GM21529 (cell line): ENCODE results near the gene CXCR4.
A peak's percentile ranks its signal among the peaks of the same experiment; 100 is the strongest.
"Not testable (repeated sequence)": the region's sequence is repeated elsewhere in the genome, so short reads cannot be mapped to it uniquely, and the experiment has no call there.

Source experiments
- ATAC-seq: cut with Tn5 transposase; IDR thresholded peaks from one replicate; pipeline ENCODE4 v1.9.1; 2021; ENCODE audit not compliant: unreplicated experiment

The CXCR4 gene

GRCh38 chr2:136077107-136077506, 40.8 kb downstream of the CXCR4 start:
- no peak for ATAC-seq

- ATAC-seq: no peak
Observed at GRCh38 chr2:136075476-136075875, 42.5 kb downstream of the CXCR4 start.

- ATAC-seq: no peak
Observed at GRCh38 chr2:136072621-136073020, 45.3 kb downstream of the CXCR4 start.

- not testable (repeated sequence) for ATAC-seq
Observed at GRCh38 chr2:136071887-136072286, 46.1 kb downstream of the CXCR4 start.

- no peak for ATAC-seq
Observed at GRCh38 chr2:136070913-136071312, 47.0 kb downstream of the CXCR4 start.

GRCh38 chr2:136069773-136070172, 48.2 kb downstream of the CXCR4 start:
- ATAC-seq: no peak

- no peak for ATAC-seq
Observed at GRCh38 chr2:136068581-136069227, 49.2 kb downstream of the CXCR4 start.

- no peak for ATAC-seq
Observed at GRCh38 chr2:136067897-136068580, 49.9 kb downstream of the CXCR4 start.

GRCh38 chr2:136067459-136067858, 50.5 kb downstream of the CXCR4 start:
- no peak for ATAC-seq

GRCh38 chr2:136065907-136066306, 52.0 kb downstream of the CXCR4 start:
- peak; percentile 79 for ATAC-seq

- ATAC-seq: peak; percentile 35
Observed at GRCh38 chr2:136065384-136065783, 52.6 kb downstream of the CXCR4 start.
